Measurements from ENCODE around the gene STK31. TPM values are rescaled to one million over a fixed set of nuclear protein-coding genes. Genes with fewer than 3 reads are reported as not detected.

The STK31 gene
- total and polyA plus RNA-seq, 2 donors (not counting 3 experiments of a cell fraction or from before 2014, with no cell fraction given), result 0.44 TPM; not detected in 1

DNA sequence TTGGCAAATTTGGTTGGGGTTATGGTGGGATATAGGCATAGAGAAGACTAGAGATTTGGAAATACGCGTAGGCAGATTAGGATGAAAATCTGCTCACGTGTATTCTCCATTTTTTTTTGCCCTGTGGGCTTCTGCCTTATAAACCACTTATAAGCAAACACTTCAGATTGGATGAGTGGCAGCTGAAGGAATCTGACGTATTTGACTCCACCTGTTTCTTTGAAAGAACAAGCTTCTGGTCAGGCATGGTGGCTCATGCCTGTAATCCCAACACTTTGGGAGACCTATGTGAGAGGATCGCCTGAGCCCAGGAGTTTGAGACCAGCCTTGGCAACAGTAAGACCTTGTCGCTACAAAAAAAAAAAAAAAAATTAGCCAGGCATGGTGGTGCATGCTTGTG, 5.1 kb downstream of the STK31 start:
- Histone ChIP-seq H3K9ac (replicated peaks; ENCODE audit: extremely low read depth, insufficient read depth, low read length) (no peak overlapping the region), H3K36me3 (ENCODE audit: control insufficient read depth in 2 of 2, extremely low read depth in 1 of 2, insufficient read depth in 2 of 2, low read length in 2 of 2) (no peaks in the 10 kb centered on the region), H3K4me2 (ENCODE audit: insufficient read depth, low read length) (no peak overlapping the region), H2AFZ (ENCODE audit: low read depth, low read length) (no peak overlapping the region), H3K79me2 (ENCODE audit: control insufficient read depth, insufficient read depth, low read length) (no peaks in the 10 kb centered on the region), H3K4me1 (ENCODE audit: control insufficient read depth, extremely low read depth, insufficient read depth, low read length) (no peaks in the 10 kb centered on the region), H3K4me3 (replicated peaks in 1 of 3; ENCODE audit: insufficient read depth in 1 of 3, low read depth in 1 of 3, low read length in 3 of 3) (no peak overlapping the region), H3K9me3 (replicated peaks; ENCODE audit: control insufficient read depth, insufficient read depth, low read length) (no peaks in the 10 kb centered on the region), H3K9me1 (replicated peaks; ENCODE audit: control insufficient read depth, extremely low read depth, insufficient read depth, low read length) (no peaks in the 10 kb centered on the region), H3K27ac (ENCODE audit: insufficient read depth, low read depth, low read length) (no peak overlapping the region), H3K27me3 (ENCODE audit: control insufficient read depth in 2 of 2, insufficient read depth in 2 of 2, low read length in 2 of 2) (no peaks in the 10 kb centered on the region), H4K20me1 (replicated peaks; ENCODE audit: control insufficient read depth, extremely low read depth, insufficient read depth, low read length) (no peaks in the 10 kb centered on the region)
- POLR2A ChIA-PET, result no interaction called here
- BruUV-seq (replicated peaks), result no TSS peak
- DNase-seq (ENCODE audit: low read depth, low spot score) (no peak), FAIRE-seq (no peak)
- intact Hi-C loops (cut with micrococcal nuclease), result no loop called here
- dilution Hi-C loops (cut with MboI; ENCODE audit: extremely low pct_ligation_motif_present, low sequenced_read_pairs), result no loop called here
- CTCF ChIA-PET, result interaction anchor here (1.2 to 8.3 kb wide), 4 partner anchors 18 to 168 kb away, joined by 3 to 96 read pairs (median 10); no protein-coding TSS in a partner anchor
- no peak for TF ChIP-seq MYC (IDR thresholded peaks at IDR 0.05; ENCODE audit: low read depth, low read length)
- TF ChIP-seq GATA2 (IDR thresholded peaks at IDR 0.05; ENCODE audit: insufficient read depth, insufficient read length, low read depth, low read length), result no peak
- TF ChIP-seq, protein P1, sequence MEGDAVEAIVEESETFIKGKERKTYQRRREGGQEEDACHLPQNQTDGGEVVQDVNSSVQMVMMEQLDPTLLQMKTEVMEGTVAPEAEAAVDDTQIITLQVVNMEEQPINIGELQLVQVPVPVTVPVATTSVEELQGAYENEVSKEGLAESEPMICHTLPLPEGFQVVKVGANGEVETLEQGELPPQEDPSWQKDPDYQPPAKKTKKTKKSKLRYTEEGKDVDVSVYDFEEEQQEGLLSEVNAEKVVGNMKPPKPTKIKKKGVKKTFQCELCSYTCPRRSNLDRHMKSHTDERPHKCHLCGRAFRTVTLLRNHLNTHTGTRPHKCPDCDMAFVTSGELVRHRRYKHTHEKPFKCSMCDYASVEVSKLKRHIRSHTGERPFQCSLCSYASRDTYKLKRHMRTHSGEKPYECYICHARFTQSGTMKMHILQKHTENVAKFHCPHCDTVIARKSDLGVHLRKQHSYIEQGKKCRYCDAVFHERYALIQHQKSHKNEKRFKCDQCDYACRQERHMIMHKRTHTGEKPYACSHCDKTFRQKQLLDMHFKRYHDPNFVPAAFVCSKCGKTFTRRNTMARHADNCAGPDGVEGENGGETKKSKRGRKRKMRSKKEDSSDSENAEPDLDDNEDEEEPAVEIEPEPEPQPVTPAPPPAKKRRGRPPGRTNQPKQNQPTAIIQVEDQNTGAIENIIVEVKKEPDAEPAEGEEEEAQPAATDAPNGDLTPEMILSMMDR (IDR thresholded peaks at IDR 0.05; ENCODE audit: extremely low read depth in 1 of 2, insufficient read depth in 1 of 2, low read depth in 1 of 2, low read length in 2 of 2), result no peak
- TF ChIP-seq FOS (IDR thresholded peaks at IDR 0.05; ENCODE audit: borderline replicate concordance, insufficient read depth, low read length), result no peak
- TF ChIP-seq, protein P2, sequence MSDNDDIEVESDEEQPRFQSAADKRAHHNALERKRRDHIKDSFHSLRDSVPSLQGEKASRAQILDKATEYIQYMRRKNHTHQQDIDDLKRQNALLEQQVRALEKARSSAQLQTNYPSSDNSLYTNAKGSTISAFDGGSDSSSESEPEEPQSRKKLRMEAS (IDR thresholded peaks at IDR 0.05; ENCODE audit: insufficient read depth, insufficient read length), result no peak
- no peak for TF ChIP-seq POLR2AphosphoS5 (IDR thresholded peaks at IDR 0.05; ENCODE audit: insufficient read depth, low read depth, low read length)
- no peak for TF ChIP-seq EZH2 (IDR thresholded peaks at IDR 0.05; ENCODE audit: borderline replicate concordance, low read depth, low read length, severe bottlenecking)
- no peak for TF ChIP-seq POLR2A (IDR thresholded peaks at IDR 0.05; ENCODE audit: low read depth, low read length)
- no peak for TF ChIP-seq JUN (IDR thresholded peaks at IDR 0.05; ENCODE audit: borderline replicate concordance, insufficient read depth, insufficient read length, low read depth)
